ENCODE measurements around the gene SAMMSON.
A peak's percentile ranks its signal among the peaks of the same experiment; 100 is the strongest.

Gene SAMMSON

GRCh38 chr3:70011582-70011981, 12.0 kb downstream of the SAMMSON start:
- peak; percentile 34 for DNase-seq

GRCh38 chr3:70020906-70021660, 21.6 kb downstream of the SAMMSON start:
- peak; percentile 38 for DNase-seq

- peak; percentile 73 for DNase-seq
Measured at GRCh38 chr3:70028361-70028760, 28.8 kb downstream of the SAMMSON start.

- DNase-seq: no peak
Measured at GRCh38 chr3:70038693-70039092, 39.2 kb downstream of the SAMMSON start.

GRCh38 chr3:70040386-70040785, 40.9 kb downstream of the SAMMSON start:
- DNase-seq: peak; percentile 36

GRCh38 chr3:70042641-70043040, 43.1 kb downstream of the SAMMSON start:
- DNase-seq: no peak

GRCh38 chr3:70049761-70050160, 50.2 kb downstream of the SAMMSON start:
- peak; percentile 71 for DNase-seq

- peak; percentile 70 for DNase-seq
Measured at GRCh38 chr3:70053293-70053692, 53.8 kb downstream of the SAMMSON start.

- no peak for DNase-seq
Measured at GRCh38 chr3:70056081-70056480, 56.5 kb downstream of the SAMMSON start.

- DNase-seq: no peak
Measured at GRCh38 chr3:70057426-70057825, 57.9 kb downstream of the SAMMSON start.

GRCh38 chr3:70061096-70061495, 61.6 kb downstream of the SAMMSON start:
- peak; percentile 43 for DNase-seq

GRCh38 chr3:70064194-70064779, 64.8 kb downstream of the SAMMSON start:
- DNase-seq: peak; percentile 54

- no peak for DNase-seq
Measured at GRCh38 chr3:70065696-70066253, 66.2 kb downstream of the SAMMSON start.

GRCh38 chr3:70067860-70068521, 68.5 kb downstream of the SAMMSON start:
- peak; percentile 78 for DNase-seq

GRCh38 chr3:70069557-70069956, 70.0 kb downstream of the SAMMSON start:
- no peak for DNase-seq

GRCh38 chr3:70071138-70071537, 71.6 kb downstream of the SAMMSON start:
- DNase-seq: no peak

- no peak for DNase-seq
Measured at GRCh38 chr3:70072180-70072579, 72.6 kb downstream of the SAMMSON start.

- DNase-seq: no peak
Measured at GRCh38 chr3:70072754-70073153, 73.2 kb downstream of the SAMMSON start.

- peak; percentile 42 for DNase-seq
Measured at GRCh38 chr3:70075101-70075500, 75.6 kb downstream of the SAMMSON start.

GRCh38 chr3:70076396-70076795, 76.9 kb downstream of the SAMMSON start:
- no peak for DNase-seq

GRCh38 chr3:70078778-70079177, 79.2 kb downstream of the SAMMSON start:
- no peak for DNase-seq

- DNase-seq: no peak
Measured at GRCh38 chr3:70085613-70086012, 86.1 kb downstream of the SAMMSON start.

- no peak for DNase-seq
Measured at GRCh38 chr3:70086336-70086735, 86.8 kb downstream of the SAMMSON start.
